K562 (cell line): ENCODE data around the gene ALDOC. TPM values are rescaled to one million over a fixed set of nuclear protein-coding genes. Genes with fewer than 3 reads are reported as not detected.
A peak's percentile ranks its signal among the peaks of the same experiment; 100 is the strongest.

Experiments
- CBFB ChIP-seq: sonication (generic); formaldehyde crosslinking; IDR thresholded peaks from 2 replicates; pipeline ENCODE4 v1.4.0; 2020; ENCODE audit warnings: mild to moderate bottlenecking, missing genetic modification reagents
- DPF2 ChIP-seq: fragments of 450-650 bp; IDR thresholded peaks from 2 replicates; pipeline ENCODE4 v1.6.1; 2016
- EP400 ChIP-seq: fragments of 450-650 bp; IDR thresholded peaks from 2 replicates; pipeline ENCODE4 v1.6.1; 2017; ENCODE audit warnings: antibody characterized with exemption, mild to moderate bottlenecking, moderate library complexity
- HNRNPL ChIP-seq: fragments of 200-400 bp; formaldehyde crosslinking; IDR thresholded peaks from 2 replicates; pipeline ENCODE4 v1.6.1; 2017; ENCODE audit warnings: low read depth, mild to moderate bottlenecking, low read length
- JUNB ChIP-seq: fragments of 450-650 bp; formaldehyde crosslinking; conservative IDR thresholded peaks from 2 replicates; pipeline ENCODE4 v1.4.0; 2020; ENCODE audit warnings: mild to moderate bottlenecking
- LEF1 ChIP-seq: fragments of 450-650 bp; IDR thresholded peaks from 2 replicates; pipeline ENCODE4 v1.6.1; 2016; ENCODE audit warnings: mild to moderate bottlenecking
- MEF2D ChIP-seq: conservative IDR thresholded peaks from 2 replicates; pipeline ENCODE4 v1.6.1; 2016; ENCODE audit warnings: low read depth, missing genetic modification characterization, missing compliant biosample characterization
- MLX ChIP-seq, 2 experiments: fragments of 450-650 bp in 1 of 2; sonication (generic) in 1 of 2; formaldehyde crosslinking; conservative IDR thresholded peaks; 2 replicates each; pipeline versions ENCODE4 v1.4.0 to v1.8.1; 2020 to 2022; ENCODE audit warnings: mild to moderate bottlenecking in 1 of 2, missing genetic modification reagents in 1 of 2
- MTA3 ChIP-seq: fragments of 450-650 bp; formaldehyde crosslinking; IDR thresholded peaks from 2 replicates; pipeline ENCODE4 v1.6.1; 2017; ENCODE audit warnings: mild to moderate bottlenecking, borderline replicate concordance
- MYC ChIP-seq, 2 experiments: fragments of 250-450 bp in 1 of 2; sonication (Bioruptor Pico) in 1 of 2; IDR thresholded peaks; 2 replicates each; pipeline versions ENCODE4 v1.5.1 to v1.6.1; 2012 to 2021; ENCODE audit warnings: low read depth in 2 of 2, borderline replicate concordance in 1 of 2, improper control_type of control experiment in 1 of 2, low read length in 1 of 2, mild to moderate bottlenecking in 1 of 2, moderate library complexity in 1 of 2
- POLR2AphosphoS2 ChIP-seq: IDR thresholded peaks from 2 replicates; pipeline ENCODE4 v1.6.1; 2012; ENCODE audit warnings: low read length, improper control_type of control experiment
- POLR2B ChIP-seq: fragments of 450-650 bp; IDR thresholded peaks from 2 replicates; pipeline ENCODE4 v1.6.1; 2018; ENCODE audit warnings: low read depth; ENCODE audit not compliant: partially characterized antibody
- RBBP5 ChIP-seq: fragments of 200-600 bp; sonication (generic); IDR thresholded peaks from 2 replicates; pipeline ENCODE4 v1.6.1; 2012; ENCODE audit warnings: borderline replicate concordance, mild to moderate bottlenecking, low read length, control low read depth, inconsistent platforms; ENCODE audit not compliant: insufficient read depth, poor library complexity, severe bottlenecking
- SUPT5H ChIP-seq: fragments of 450-650 bp; IDR thresholded peaks from 2 replicates; pipeline ENCODE4 v1.6.1; 2016
- TAF7 ChIP-seq: fragments of 450-650 bp; IDR thresholded peaks from 2 replicates; pipeline ENCODE4 v1.6.1; 2016; ENCODE audit warnings: missing genetic modification characterization, missing compliant biosample characterization
- TRIM25 ChIP-seq: fragments of 450-650 bp; IDR thresholded peaks from 2 replicates; pipeline ENCODE4 v1.7.0; 2016; ENCODE audit warnings: borderline replicate concordance
- ZNF224 ChIP-seq: sonication (generic); formaldehyde crosslinking; IDR thresholded peaks from 2 replicates; pipeline ENCODE4 v1.8.0; 2022; ENCODE audit warnings: mild to moderate bottlenecking, missing genetic modification reagents
- ZNF589 ChIP-seq: fragments of 200-800 bp; sonication (Bioruptor generic); IDR thresholded peaks from 2 replicates; pipeline ENCODE4 v1.6.1; 2016; ENCODE audit warnings: low read depth, missing genetic modification characterization, missing compliant biosample characterization
- ZNF79 ChIP-seq: fragments of 250-450 bp; sonication (Bioruptor Pico); IDR thresholded peaks from 2 replicates; pipeline ENCODE4 v1.4.0; 2020; ENCODE audit warnings: low read depth, mild to moderate bottlenecking, moderate library complexity
- polyA plus RNA-seq, 8 experiments: library from polyadenylated mRNA; depleted of rRNA in 4 of 8; stranded (reverse) in 5 of 8; unstranded in 3 of 8; fragments of >200 nt; fragmentation: Nextera tagmentation in 2 of 8; fragmentation: Illumina TruSeq in 1 of 8; extraction: Ambion mirVana in 2 of 8; extraction: Trizol in 1 of 8; gene quantifications; 2 replicates each; pipeline versions ENCODE4 v1.2.1 to v1.2.3, GENCODE V29; 2011 to 2014; ENCODE audit warnings: inconsistent platforms in 1 of 8, missing spikeins in 1 of 8
- total RNA-seq, 7 experiments: library from RNA; depleted of rRNA in 6 of 7; stranded (reverse); fragments of >200 nt in 6 of 7; fragmentation: Illumina TruSeq in 2 of 7; extraction: Trizol in 2 of 7; gene quantifications; 2 replicates each; pipeline versions ENCODE4 v1.2.1 to v1.2.3, GENCODE V29; 2011 to 2021; ENCODE audit warnings: low replicate concordance in 1 of 7
- TF ChIP-seq, protein P1 (sequence below): fragments of 250-450 bp; sonication (Bioruptor Pico); IDR thresholded peaks from 2 replicates; pipeline ENCODE4 v1.4.0; 2020

ALDOC gene
- total and polyA plus RNA-seq, 9 of the 15 experiments (the other 6 are each of a cell fraction or from before 2014, with no cell fraction given) = 43.2 to 263 (median 99.2) TPM

- TF ChIP-seq TAF7 (tag) = no peak; the same call in 1 of the 2 replicates
- peak; percentile 79; the same call in 1 of the 2 replicates for TF ChIP-seq POLR2AphosphoS2
- TF ChIP-seq MYC (IDR thresholded peaks at IDR 0.05; ENCODE audit: low read depth, low read length) = peak; percentile 79
- no peak for TF ChIP-seq MYC (CRISPR knock-in tag; IDR thresholded peaks at IDR 0.05; ENCODE audit: borderline replicate concordance, low read depth)
- TF ChIP-seq LEF1 = 0 out of 2 replicates have a peak, but pooled peaks have one; percentile 12
- TF ChIP-seq ZNF224 (CRISPR knock-in tag) = no peak
- TF ChIP-seq JUNB (CRISPR knock-in tag) = no peak
- peak; percentile 97 for TF ChIP-seq POLR2B
- peak; percentile 74 for TF ChIP-seq RBBP5
- no peak for TF ChIP-seq MEF2D (tag)
- TF ChIP-seq CBFB (CRISPR knock-in tag) = no peak
- TF ChIP-seq DPF2 = no peak
- TF ChIP-seq MLX (CRISPR knock-in tag; conservative IDR thresholded peaks at IDR 0.05) = no peak
- TF ChIP-seq ZNF79 (CRISPR knock-in tag) = no peak
- TF ChIP-seq TRIM25 = 0 out of 2 replicates have a peak, but pooled peaks have one; percentile 16
- peak; percentile 96 for TF ChIP-seq EP400
- TF ChIP-seq SUPT5H = peak; percentile 97
- TF ChIP-seq MTA3 = peak; percentile 45; the same call in 1 of the 2 replicates
- TF ChIP-seq, protein P1, sequence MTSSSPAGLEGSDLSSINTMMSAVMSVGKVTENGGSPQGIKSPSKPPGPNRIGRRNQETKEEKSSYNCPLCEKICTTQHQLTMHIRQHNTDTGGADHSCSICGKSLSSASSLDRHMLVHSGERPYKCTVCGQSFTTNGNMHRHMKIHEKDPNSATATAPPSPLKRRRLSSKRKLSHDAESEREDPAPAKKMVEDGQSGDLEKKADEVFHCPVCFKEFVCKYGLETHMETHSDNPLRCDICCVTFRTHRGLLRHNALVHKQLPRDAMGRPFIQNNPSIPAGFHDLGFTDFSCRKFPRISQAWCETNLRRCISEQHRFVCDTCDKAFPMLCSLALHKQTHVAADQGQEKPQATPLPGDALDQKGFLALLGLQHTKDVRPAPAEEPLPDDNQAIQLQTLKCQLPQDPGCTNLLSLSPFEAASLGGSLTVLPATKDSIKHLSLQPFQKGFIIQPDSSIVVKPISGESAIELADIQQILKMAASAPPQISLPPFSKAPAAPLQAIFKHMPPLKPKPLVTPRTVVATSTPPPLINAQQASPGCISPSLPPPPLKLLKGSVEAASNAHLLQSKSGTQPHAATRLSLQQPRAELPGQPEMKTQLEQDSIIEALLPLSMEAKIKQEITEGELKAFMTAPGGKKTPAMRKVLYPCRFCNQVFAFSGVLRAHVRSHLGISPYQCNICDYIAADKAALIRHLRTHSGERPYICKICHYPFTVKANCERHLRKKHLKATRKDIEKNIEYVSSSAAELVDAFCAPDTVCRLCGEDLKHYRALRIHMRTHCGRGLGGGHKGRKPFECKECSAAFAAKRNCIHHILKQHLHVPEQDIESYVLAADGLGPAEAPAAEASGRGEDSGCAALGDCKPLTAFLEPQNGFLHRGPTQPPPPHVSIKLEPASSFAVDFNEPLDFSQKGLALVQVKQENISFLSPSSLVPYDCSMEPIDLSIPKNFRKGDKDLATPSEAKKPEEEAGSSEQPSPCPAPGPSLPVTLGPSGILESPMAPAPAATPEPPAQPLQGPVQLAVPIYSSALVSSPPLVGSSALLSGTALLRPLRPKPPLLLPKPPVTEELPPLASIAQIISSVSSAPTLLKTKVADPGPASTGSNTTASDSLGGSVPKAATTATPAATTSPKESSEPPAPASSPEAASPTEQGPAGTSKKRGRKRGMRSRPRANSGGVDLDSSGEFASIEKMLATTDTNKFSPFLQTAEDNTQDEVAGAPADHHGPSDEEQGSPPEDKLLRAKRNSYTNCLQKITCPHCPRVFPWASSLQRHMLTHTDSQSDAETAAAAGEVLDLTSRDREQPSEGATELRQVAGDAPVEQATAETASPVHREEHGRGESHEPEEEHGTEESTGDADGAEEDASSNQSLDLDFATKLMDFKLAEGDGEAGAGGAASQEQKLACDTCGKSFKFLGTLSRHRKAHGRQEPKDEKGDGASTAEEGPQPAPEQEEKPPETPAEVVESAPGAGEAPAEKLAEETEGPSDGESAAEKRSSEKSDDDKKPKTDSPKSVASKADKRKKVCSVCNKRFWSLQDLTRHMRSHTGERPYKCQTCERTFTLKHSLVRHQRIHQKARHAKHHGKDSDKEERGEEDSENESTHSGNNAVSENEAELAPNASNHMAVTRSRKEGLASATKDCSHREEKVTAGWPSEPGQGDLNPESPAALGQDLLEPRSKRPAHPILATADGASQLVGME (CRISPR knock-in tag) = peak; percentile 64; the same call in 1 of the 2 replicates
- 0 out of 2 replicates have a peak, but pooled peaks have one; percentile 40 for TF ChIP-seq ZNF589
- no peak for TF ChIP-seq HNRNPL
Measured at GRCh38 chr17:28598799-28599310, 22.2 kb upstream of the ALDOC start, which contains the start of gene SPAG5 (continued).
